PC-9 (cell line): ENCODE measurements around the gene ARHGEF37. TPM values are rescaled to one million over a fixed set of nuclear protein-coding genes. Genes with fewer than 3 reads are reported as not detected.

Experiments
- BruUV-seq: library from RNA; stranded (reverse); fragments of 400-500 nt; replicated peaks from 2 replicates; lab custom pipeline; 2021; lab: Mats Ljungman, UMichigan
- CTCF ChIA-PET: fragments of 300-600 bp; sonication (Branson Sonifier 250); formaldehyde crosslinking; loops from one replicate; lab custom pipeline; 2022; ENCODE audit warnings: antibody characterized with exemption; lab: Charles Lee
- POLR2A ChIA-PET: fragments of 300-600 bp; sonication (Branson Sonifier 250); formaldehyde crosslinking; loops from one replicate; lab custom pipeline; 2022; ENCODE audit warnings: antibody characterized with exemption; ENCODE audit not compliant: unreplicated experiment; lab: Charles Lee
- DNase-seq, 2 experiments: peaks; one replicate each; pipeline versions ENCODE4 v3.0.0 to v3.0.0-alpha.2; 2015 to 2022; ENCODE audit warnings: mixed read lengths in 1 of 2
- H2AFZ ChIP-seq: fragments of 200-600 bp; sonication (generic); 2 replicates; pipeline ENCODE4 v1.8.1; 2017; ENCODE audit warnings: antibody characterized with exemption
- H3F3A ChIP-seq: fragments of 200-600 bp; sonication (generic); 2 replicates; pipeline ENCODE4 v1.8.1; 2017; ENCODE audit warnings: antibody characterized with exemption, mild to moderate bottlenecking, low read depth; ENCODE audit not compliant: insufficient read depth
- H3K27ac ChIP-seq: fragments of 200-600 bp; sonication (generic); 2 replicates; pipeline ENCODE4 v1.6.1; 2016; ENCODE audit warnings: mixed run types
- H3K27me3 ChIP-seq: fragments of 200-600 bp; sonication (generic); 2 replicates; pipeline ENCODE4 v1.6.1; 2016; ENCODE audit warnings: low read depth, mixed run types; ENCODE audit not compliant: insufficient read depth
- H3K36me3 ChIP-seq: fragments of 200-600 bp; sonication (generic); 2 replicates; pipeline ENCODE4 v1.6.1; 2016; ENCODE audit warnings: low read depth, mixed run types
- H3K4me1 ChIP-seq: fragments of 200-600 bp; sonication (generic); replicated peaks from 2 replicates; pipeline ENCODE4 v1.6.1; 2016; ENCODE audit warnings: mixed run types; ENCODE audit not compliant: insufficient read depth
- H3K4me2 ChIP-seq: fragments of 200-600 bp; sonication (generic); 2 replicates; pipeline ENCODE4 v1.6.1; 2017; ENCODE audit warnings: mixed run types
- H3K4me3 ChIP-seq: fragments of 200-600 bp; sonication (generic); 2 replicates; pipeline ENCODE4 v1.6.1; 2016; ENCODE audit warnings: mixed run types
- H3K79me2 ChIP-seq: fragments of 200-600 bp; sonication (generic); 2 replicates; pipeline ENCODE4 v1.6.1; 2017; ENCODE audit warnings: low read depth, mixed run types
- H3K9me2 ChIP-seq: fragments of 200-600 bp; sonication (generic); 2 replicates; pipeline ENCODE4 v1.8.1; 2017; ENCODE audit warnings: mild to moderate bottlenecking; ENCODE audit not compliant: insufficient read depth
- H3K9me3 ChIP-seq: fragments of 200-600 bp; sonication (generic); 2 replicates; pipeline ENCODE4 v1.8.1; 2016; ENCODE audit warnings: low read depth; ENCODE audit not compliant: insufficient read depth
- H4K20me1 ChIP-seq: fragments of 200-600 bp; sonication (generic); 2 replicates; pipeline ENCODE4 v1.8.1; 2017; ENCODE audit not compliant: insufficient read depth
- CTCF ChIP-seq: fragments of 200-600 bp; sonication (generic); conservative IDR thresholded peaks from 2 replicates; pipeline ENCODE4 v1.6.1; 2017; ENCODE audit warnings: mixed run types, antibody characterized with exemption, mild to moderate bottlenecking, moderate library complexity
- EZH2 ChIP-seq: fragments of 200-600 bp; sonication (generic); IDR thresholded peaks from 2 replicates; pipeline ENCODE4 v1.8.0; 2017; ENCODE audit warnings: antibody characterized with exemption, low read depth
- intact Hi-C: fragments of 100-400 bp; cut with micrococcal nuclease; formaldehyde crosslinking; loops from one replicate; pipeline ENCODE4 v1.10.0; 2022; ENCODE audit not compliant: unreplicated experiment
- total RNA-seq: library from RNA; stranded (reverse); gene quantifications from 2 replicates; pipeline ENCODE4 v1.2.3, GENCODE V29; 2021

Gene ARHGEF37
- total RNA-seq, 1 experiment from 2014 or later, result 5.5 TPM

GRCh38 chr5:149552553-149553160 lies 28.6 kb upstream of the ARHGEF37 start:
- Histone ChIP-seq H4K20me1 (peaks cover 13% of the 10 kb centered on the region), H3K4me2 (peak overlapping the region; percentile 81), H3K36me3 (peaks cover 24% of the 10 kb centered on the region), H3K79me2 (peaks cover 59% of the 10 kb centered on the region), H2AFZ (peak overlapping the region; percentile 44), H3K9me3 (no peaks in the 10 kb centered on the region), H3K27ac (peak overlapping the region; percentile 86), H3K27me3 (no peaks in the 10 kb centered on the region), H3F3A (peaks cover 59% of the 10 kb centered on the region), H3K4me3 (peak overlapping the region; percentile 82; the same call in 1 of the 2 replicates), H3K4me1 (peaks cover 48% of the 10 kb centered on the region), H3K9me2 (no peaks in the 10 kb centered on the region)
- CTCF ChIA-PET, result interaction anchor here (1.5 to 1.8 kb wide), 3 partner anchors 8 to 110 kb away, joined by 6 to 21 read pairs (median 13); no protein-coding TSS in a partner anchor
- intact Hi-C loops, result no loop called here
- POLR2A ChIA-PET, result interaction anchor here (0.5 to 1.6 kb wide), 5 partner anchors 9 to 113 kb away, joined by 3 to 8 read pairs (median 7); no protein-coding TSS in a partner anchor
- TF ChIP-seq CTCF (no peak), EZH2 (no peak)
- BruUV-seq, result no TSS peak
- DNase-seq, result no peak

GRCh38 chr5:149559706-149560105 lies 21.6 kb upstream of the ARHGEF37 start:
- TF ChIP-seq EZH2, result no peak
- TF ChIP-seq CTCF, result no peak
- Histone ChIP-seq H3K27me3 (no peaks in the 10 kb centered on the region), H3K4me2 (no peak overlapping the region), H3K9me2 (no peaks in the 10 kb centered on the region), H2AFZ (no peak overlapping the region), H3K79me2 (0 out of 2 replicates have a peak, but pooled peaks cover 3% of the 10 kb centered on the region), H3K4me1 (peaks cover 65% of the 10 kb centered on the region), H3K36me3 (no peaks in the 10 kb centered on the region), H3K27ac (peak overlapping the region; percentile 97), H3K4me3 (no peak overlapping the region), H4K20me1 (no peaks in the 10 kb centered on the region), H3K9me3 (no peaks in the 10 kb centered on the region), H3F3A (peaks cover 50% of the 10 kb centered on the region)
- intact Hi-C loops, result loop anchor here (5.0 to 10.0 kb wide), 4 partner anchors 432 to 1382 kb away; no protein-coding TSS in a partner anchor
- ChIA-PET POLR2A (no interaction called here), CTCF (no interaction called here)
- BruUV-seq, result no TSS peak
- DNase-seq, result no peak

- Histone ChIP-seq H3K4me2 (peak overlapping the region; percentile 84), H3K27ac (peak overlapping the region; percentile 97), H3K4me1 (peaks cover 53% of the 10 kb centered on the region), H4K20me1 (no peaks in the 10 kb centered on the region), H3K27me3 (no peaks in the 10 kb centered on the region), H3K9me3 (no peaks in the 10 kb centered on the region), H3F3A (peaks cover 43% of the 10 kb centered on the region), H3K36me3 (no peaks in the 10 kb centered on the region), H3K9me2 (no peaks in the 10 kb centered on the region), H3K79me2 (0 out of 2 replicates have a peak, but pooled peaks cover 3% of the 10 kb centered on the region), H3K4me3 (peak overlapping the region; percentile 43; the same call in 1 of the 2 replicates), H2AFZ (no peak overlapping the region)
- intact Hi-C loops, result loop anchor here (1.0 to 10.0 kb wide), 6 partner anchors 11 to 1385 kb away; partner anchors contain the start of gene CSNK1A1
- no TSS peak for BruUV-seq
- TF ChIP-seq CTCF, result no peak
- no peak for TF ChIP-seq EZH2
- peak; percentile 48 to 95 for DNase-seq
- ChIA-PET CTCF (interaction anchor here (0.9 to 2.1 kb wide), 7 partner anchors 10 to 241 kb away, joined by 3 to 13 read pairs (median 5); partner anchors contain the start of gene CSNK1A1), POLR2A (interaction anchor here (0.6 to 1.1 kb wide), 3 partner anchors 10 to 59 kb away, joined by 5 to 11 read pairs (median 8); partner anchors contain the start of gene CSNK1A1)
Measured at GRCh38 chr5:149561848-149562247, 19.4 kb upstream of the ARHGEF37 start.
